Type B pancreatic cell (in vitro differentiated cells): Measurements from ENCODE around the gene MOK. TPM values are rescaled to one million over a fixed set of nuclear protein-coding genes. Genes with fewer than 3 reads are reported as not detected.
"Not testable (repeated sequence)": the region's sequence is repeated elsewhere in the genome, so short reads cannot be mapped to it uniquely, and the experiment has no call there.

Experiments
- DNase-seq: peaks from one replicate; pipeline ENCODE4 v3.0.0; 2021; ENCODE audit warnings: mixed read lengths; ENCODE audit not compliant: unreplicated experiment; ENCODE audit errors: extremely low spot score
- H3K27ac Mint-ChIP-seq: 2 replicates; pipeline ENCODE4 v1.8.0; 2021; ENCODE audit warnings: mild to moderate bottlenecking, mixed read lengths
- H3K27me3 Mint-ChIP-seq: 2 replicates; pipeline ENCODE4 v1.8.0; 2021; ENCODE audit warnings: mixed read lengths
- H3K36me3 Mint-ChIP-seq: 2 replicates; pipeline ENCODE4 v1.8.0; 2021; ENCODE audit warnings: mixed read lengths
- H3K4me1 Mint-ChIP-seq: one replicate; pipeline ENCODE4 v1.8.0; 2021; ENCODE audit warnings: mixed read lengths; ENCODE audit not compliant: unreplicated experiment
- H3K4me3 Mint-ChIP-seq: 2 replicates; pipeline ENCODE4 v1.8.0; 2021; ENCODE audit warnings: mild to moderate bottlenecking, mixed read lengths
- H3K9me3 Mint-ChIP-seq: 2 replicates; pipeline ENCODE4 v1.8.0; 2021; ENCODE audit warnings: mixed read lengths
- total RNA-seq: library from RNA; stranded (reverse); gene quantifications from 2 replicates; pipeline ENCODE4 v1.2.1, GENCODE V29; 2021; ENCODE audit warnings: low replicate concordance
- TF ChIP-seq, protein P1 (sequence below): fragments of 200-600 bp; sonication (generic); conservative IDR thresholded peaks from 2 replicates; pipeline ENCODE4 v1.5.0; 2021; ENCODE audit warnings: antibody characterized with exemption, mild to moderate bottlenecking

The MOK gene
- total RNA-seq, 1 donor from 2014 or later = 26.3 TPM

DNA sequence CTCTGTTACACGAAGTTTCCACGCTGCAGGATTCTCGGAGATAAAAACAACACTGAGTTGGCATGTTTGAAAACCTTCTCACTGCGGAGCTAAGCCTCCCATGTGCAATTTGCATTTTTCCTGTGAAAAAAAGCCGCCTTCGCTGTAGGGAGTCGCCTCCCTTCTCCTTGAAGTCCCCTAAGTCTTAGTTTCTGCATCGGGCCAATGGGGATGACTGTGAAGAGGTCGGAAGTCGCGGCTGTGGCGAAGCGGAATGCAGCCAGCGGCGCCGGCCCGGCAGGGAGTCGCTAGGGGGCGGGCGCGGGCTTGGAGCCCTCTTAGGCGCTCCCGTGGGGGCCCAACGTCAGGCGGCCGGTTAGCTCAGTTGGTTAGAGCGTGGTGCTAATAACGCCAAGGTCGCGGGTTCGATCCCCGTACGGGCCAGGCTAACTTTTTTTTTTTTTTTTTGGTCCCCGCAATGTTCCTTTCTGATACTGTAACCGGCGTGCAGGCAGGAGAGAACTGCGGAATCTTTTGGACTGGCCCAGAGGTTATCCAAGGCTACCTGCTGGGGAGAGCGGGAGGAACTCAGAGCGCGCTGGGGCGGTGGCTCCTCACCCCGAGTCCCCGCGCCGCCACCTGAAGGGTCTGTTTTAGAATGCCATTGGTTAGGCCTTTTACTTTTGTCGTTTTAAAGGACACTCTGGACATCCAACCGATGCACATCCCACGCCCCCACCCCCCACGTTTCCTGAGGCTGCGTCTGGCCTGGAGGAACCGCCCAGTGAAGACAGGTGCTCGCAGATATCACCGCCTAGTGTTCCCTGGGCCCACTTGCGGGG lies 12.0 kb upstream of the MOK start:
- Mint-ChIP-seq H3K27ac (peak overlapping the region; percentile 98), H3K4me3 (peak overlapping the region; percentile 98), H3K36me3 (peaks cover 3% of the 10 kb centered on the region), H3K9me3 (no peaks in the 10 kb centered on the region), H3K4me1 (peaks cover 38% of the 10 kb centered on the region), H3K27me3 (peaks cover 14% of the 10 kb centered on the region)
- TF ChIP-seq, protein P1, sequence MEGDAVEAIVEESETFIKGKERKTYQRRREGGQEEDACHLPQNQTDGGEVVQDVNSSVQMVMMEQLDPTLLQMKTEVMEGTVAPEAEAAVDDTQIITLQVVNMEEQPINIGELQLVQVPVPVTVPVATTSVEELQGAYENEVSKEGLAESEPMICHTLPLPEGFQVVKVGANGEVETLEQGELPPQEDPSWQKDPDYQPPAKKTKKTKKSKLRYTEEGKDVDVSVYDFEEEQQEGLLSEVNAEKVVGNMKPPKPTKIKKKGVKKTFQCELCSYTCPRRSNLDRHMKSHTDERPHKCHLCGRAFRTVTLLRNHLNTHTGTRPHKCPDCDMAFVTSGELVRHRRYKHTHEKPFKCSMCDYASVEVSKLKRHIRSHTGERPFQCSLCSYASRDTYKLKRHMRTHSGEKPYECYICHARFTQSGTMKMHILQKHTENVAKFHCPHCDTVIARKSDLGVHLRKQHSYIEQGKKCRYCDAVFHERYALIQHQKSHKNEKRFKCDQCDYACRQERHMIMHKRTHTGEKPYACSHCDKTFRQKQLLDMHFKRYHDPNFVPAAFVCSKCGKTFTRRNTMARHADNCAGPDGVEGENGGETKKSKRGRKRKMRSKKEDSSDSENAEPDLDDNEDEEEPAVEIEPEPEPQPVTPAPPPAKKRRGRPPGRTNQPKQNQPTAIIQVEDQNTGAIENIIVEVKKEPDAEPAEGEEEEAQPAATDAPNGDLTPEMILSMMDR = peak; percentile 72
- peak; percentile 99 for DNase-seq

DNA sequence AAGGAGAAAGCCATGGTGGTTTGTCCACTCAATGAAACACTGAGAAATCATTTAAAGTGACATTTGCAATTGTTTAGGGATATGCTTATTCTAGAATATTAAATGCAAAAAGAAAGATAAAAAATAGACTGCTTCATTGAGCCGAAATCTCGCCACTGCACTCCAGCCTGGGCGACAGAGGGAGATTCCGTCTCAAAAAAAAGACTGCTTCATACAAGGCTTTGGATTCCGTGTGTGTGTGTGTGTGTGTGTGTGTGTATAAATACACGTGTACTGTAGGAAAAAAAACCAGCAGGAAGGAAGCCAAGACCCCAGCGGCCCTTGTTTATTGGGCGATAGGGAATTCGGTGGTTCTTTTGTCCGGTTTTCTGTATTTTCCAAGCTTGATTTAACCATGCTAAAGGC lies 11.4 kb upstream of the MOK start:
- Mint-ChIP-seq H3K27ac (peak overlapping the region; percentile 98), H3K9me3 (no peaks in the 10 kb centered on the region), H3K27me3 (peaks cover 14% of the 10 kb centered on the region), H3K4me1 (peaks cover 32% of the 10 kb centered on the region), H3K36me3 (peaks cover under 1% of the 10 kb centered on the region), H3K4me3 (peak overlapping the region; percentile 98)
- TF ChIP-seq, protein P1 = no peak
- DNase-seq = no peak

DNA sequence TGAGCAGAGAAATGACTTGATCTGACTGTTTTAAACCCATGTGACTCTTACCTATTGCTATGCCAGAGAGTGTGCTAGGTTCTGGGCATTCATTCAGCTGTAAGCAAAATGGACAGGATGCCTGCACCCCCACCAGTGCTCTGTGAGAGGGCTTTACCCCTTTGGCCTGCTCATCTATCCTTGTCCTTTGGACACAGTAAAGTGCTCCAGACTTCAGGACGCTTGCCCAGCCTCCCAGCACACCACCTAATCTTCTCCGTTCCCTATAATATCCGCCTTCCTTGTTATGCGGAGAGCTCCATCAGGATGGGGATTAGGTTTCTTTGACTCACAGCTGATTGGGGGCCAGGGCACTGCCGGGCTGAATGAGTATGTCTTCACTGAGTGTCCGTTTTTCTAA lies 10.2 kb upstream of the MOK start:
- Mint-ChIP-seq H3K9me3 (no peaks in the 10 kb centered on the region), H3K27ac (no peak overlapping the region), H3K27me3 (peaks cover 14% of the 10 kb centered on the region), H3K4me1 (peaks cover 31% of the 10 kb centered on the region), H3K36me3 (no peaks in the 10 kb centered on the region), H3K4me3 (peak overlapping the region; percentile 89)
- DNase-seq = no peak
- TF ChIP-seq, protein P1 = no peak

DNA sequence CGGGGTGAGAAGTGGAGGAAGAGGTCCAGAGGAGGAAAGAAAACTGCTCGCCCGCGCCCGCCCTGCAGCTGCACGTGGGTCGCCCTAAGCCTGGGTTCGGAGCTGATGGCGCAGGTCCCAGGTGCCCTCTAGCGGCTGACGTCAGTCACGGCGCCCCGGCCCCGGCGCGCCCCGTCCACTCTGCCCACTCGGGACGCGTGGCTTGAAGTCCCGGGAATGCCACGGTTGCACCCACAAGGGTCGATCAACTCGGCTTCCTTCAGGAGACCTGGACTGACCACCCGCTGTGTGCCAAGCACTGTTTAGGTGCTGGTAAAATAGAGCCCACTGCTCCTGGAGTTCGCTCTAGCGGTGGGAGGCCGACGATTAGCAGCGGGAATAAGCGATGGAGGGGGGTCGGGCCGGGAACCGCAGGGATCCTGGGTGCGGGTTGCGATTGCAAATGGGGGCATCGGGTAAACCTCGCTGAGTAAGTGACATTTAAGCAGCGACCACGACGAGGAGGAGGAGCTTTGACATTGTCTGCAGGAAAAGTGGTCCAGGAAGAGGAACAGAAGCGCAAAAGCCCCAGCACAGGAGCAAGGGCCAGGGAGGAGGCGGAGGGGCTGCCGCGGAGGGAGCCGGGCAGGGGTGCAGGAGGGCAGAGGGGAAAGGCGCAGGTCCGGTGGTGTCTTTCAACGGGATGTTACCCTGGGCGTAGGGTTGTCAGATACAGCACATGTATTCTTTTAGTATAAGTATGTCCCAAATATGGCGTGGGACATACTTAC lies 9.5 kb upstream of the MOK start:
- Mint-ChIP-seq H3K4me1 (peaks cover 30% of the 10 kb centered on the region), H3K4me3 (peak overlapping the region; percentile 89), H3K27ac (peak overlapping the region; percentile 90), H3K9me3 (no peaks in the 10 kb centered on the region), H3K36me3 (no peaks in the 10 kb centered on the region), H3K27me3 (peaks cover 14% of the 10 kb centered on the region)
- TF ChIP-seq, protein P1 = peak; percentile 100
- DNase-seq = peak; percentile 87

DNA sequence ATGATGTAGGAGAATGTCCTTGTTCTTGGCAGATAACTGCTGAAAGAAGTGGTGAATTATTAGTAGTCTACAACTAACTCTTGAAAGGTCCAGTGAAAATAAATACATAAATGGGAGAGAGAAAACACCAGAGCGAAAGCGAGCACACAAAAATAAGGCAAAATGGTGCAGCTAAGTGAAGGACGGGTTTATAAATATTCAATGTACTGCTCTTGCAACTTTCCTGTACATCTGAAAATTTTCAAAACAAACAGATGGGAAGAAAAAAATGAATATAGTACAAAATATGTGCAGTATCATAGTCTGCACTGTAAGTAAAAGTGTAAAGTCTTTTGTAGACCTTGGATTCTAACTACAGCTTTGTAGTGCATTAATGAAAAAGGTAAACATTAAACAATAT lies 1.3 kb downstream of the MOK start:
- Mint-ChIP-seq H3K9me3 (no peaks in the 10 kb centered on the region), H3K27me3 (peaks cover 3% of the 10 kb centered on the region), H3K4me1 (peaks cover 24% of the 10 kb centered on the region), H3K36me3 (peaks cover 6% of the 10 kb centered on the region), H3K27ac (peak overlapping the region; percentile 49), H3K4me3 (peak overlapping the region; percentile 98)
- TF ChIP-seq, protein P1 = no peak
- DNase-seq = no peak

DNA sequence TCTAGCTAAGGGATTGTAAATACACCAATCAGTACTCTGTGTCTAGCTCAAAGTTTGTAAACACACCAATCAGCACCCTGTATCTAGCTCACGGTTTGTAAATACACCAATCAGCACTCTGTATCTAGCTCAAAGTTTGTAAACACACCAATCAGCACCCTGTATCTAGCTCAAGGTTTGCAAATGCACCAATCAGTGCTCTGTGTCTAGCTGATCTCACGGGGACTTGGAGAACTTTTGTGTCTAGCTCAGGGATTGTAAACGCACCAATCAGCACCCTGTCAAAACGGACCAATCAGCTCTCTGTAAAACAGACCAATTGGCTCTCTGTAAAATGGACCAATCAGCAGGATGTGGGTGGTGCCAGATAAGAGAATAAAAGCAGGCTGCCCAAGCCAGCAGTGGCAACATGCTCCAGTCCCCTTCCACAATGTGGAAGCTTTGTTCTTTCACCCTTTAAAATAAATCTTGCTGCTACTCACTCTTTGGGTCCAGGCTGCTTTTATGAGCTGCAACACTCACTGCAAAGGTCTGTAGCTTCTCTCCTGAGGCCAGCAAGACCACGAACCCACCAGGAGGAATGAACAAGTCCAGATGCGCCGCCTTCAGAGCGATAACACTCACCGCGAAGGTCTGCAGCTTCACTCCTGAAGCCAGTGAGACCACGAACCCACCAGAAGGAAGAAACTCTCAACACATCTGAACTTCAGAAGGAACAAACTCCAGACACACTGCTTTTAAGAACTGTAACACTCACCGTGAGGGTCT lies 6.5 kb downstream of the MOK start:
- peaks cover 18% of the 10 kb centered on the region for H3K4me1 Mint-ChIP-seq
- H3K27me3 Mint-ChIP-seq, H3K9me3 Mint-ChIP-seq, DNase-seq, H3K36me3 Mint-ChIP-seq, H3K4me3 Mint-ChIP-seq, H3K27ac Mint-ChIP-seq: not testable (repeated sequence)
